DMS114 treated with DMSO at 0.1 percent for 48 hours (cell line): ENCODE data around the gene DEFB131B.
A peak's percentile ranks its signal among the peaks of the same experiment; 100 is the strongest.
"Not testable (repeated sequence)": the region's sequence is repeated elsewhere in the genome, so short reads cannot be mapped to it uniquely, and the experiment has no call there.

Experiments
- DNase-seq: peaks from one replicate; lab custom pipeline; 2025; ENCODE audit not compliant: unreplicated experiment; lab: John Stamatoyannopoulos, UW

DEFB131B gene

GRCh38 chr11:71911321-71911985 is 33.2 kb downstream of the DEFB131B start:
- DNase-seq = not testable (repeated sequence)

- not testable (repeated sequence) for DNase-seq
Measured at GRCh38 chr11:71911986-71912340, 33.7 kb downstream of the DEFB131B start.

- DNase-seq = no peak
Measured at GRCh38 chr11:71913756-71914526, 35.7 kb downstream of the DEFB131B start.

- no peak for DNase-seq
Measured at GRCh38 chr11:71914617-71915189, 36.5 kb downstream of the DEFB131B start.

GRCh38 chr11:71917646-71918140 is 39.4 kb downstream of the DEFB131B start:
- no peak for DNase-seq

- peak; percentile 86 for DNase-seq
Measured at GRCh38 chr11:71927820-71928736, 49.8 kb downstream of the DEFB131B start, which contains the start of gene XNDC1N. XNDC1N (minus strand) TSS chr11:71928594; CDS start chr11:71923353, 5,241 bp downstream.

- peak; percentile 86 for DNase-seq
Measured at GRCh38 chr11:71928737-71929443, 50.6 kb downstream of the DEFB131B start, which contains the start of gene RNF121. RNF121 (plus strand) TSS chr11:71929046; CDS start chr11:71929062, 16 bp downstream.

- DNase-seq = no peak
Measured at GRCh38 chr11:71929491-71929890, 51.2 kb downstream of the DEFB131B start.

GRCh38 chr11:71930556-71931244 is 52.4 kb downstream of the DEFB131B start:
- no peak for DNase-seq

GRCh38 chr11:71931245-71931602 is 53.0 kb downstream of the DEFB131B start:
- DNase-seq = no peak

GRCh38 chr11:71933141-71933933 is 55.1 kb downstream of the DEFB131B start:
- DNase-seq = no peak
